GM21737 (cell line): ENCODE measurements around the gene STAT6.
"Not testable (repeated sequence)": the region's sequence is repeated elsewhere in the genome, so short reads cannot be mapped to it uniquely, and the experiment has no call there.

Experiments used
- ATAC-seq: cut with Tn5 transposase; IDR thresholded peaks from one replicate; pipeline ENCODE4 v1.9.1; 2021; ENCODE audit warnings: mild to moderate bottlenecking, moderate library complexity; ENCODE audit not compliant: unreplicated experiment

The STAT6 gene

GRCh38 chr12:57089271-57090245 lies 21.6 kb downstream of the STAT6 start:
- no peak for ATAC-seq

DNA sequence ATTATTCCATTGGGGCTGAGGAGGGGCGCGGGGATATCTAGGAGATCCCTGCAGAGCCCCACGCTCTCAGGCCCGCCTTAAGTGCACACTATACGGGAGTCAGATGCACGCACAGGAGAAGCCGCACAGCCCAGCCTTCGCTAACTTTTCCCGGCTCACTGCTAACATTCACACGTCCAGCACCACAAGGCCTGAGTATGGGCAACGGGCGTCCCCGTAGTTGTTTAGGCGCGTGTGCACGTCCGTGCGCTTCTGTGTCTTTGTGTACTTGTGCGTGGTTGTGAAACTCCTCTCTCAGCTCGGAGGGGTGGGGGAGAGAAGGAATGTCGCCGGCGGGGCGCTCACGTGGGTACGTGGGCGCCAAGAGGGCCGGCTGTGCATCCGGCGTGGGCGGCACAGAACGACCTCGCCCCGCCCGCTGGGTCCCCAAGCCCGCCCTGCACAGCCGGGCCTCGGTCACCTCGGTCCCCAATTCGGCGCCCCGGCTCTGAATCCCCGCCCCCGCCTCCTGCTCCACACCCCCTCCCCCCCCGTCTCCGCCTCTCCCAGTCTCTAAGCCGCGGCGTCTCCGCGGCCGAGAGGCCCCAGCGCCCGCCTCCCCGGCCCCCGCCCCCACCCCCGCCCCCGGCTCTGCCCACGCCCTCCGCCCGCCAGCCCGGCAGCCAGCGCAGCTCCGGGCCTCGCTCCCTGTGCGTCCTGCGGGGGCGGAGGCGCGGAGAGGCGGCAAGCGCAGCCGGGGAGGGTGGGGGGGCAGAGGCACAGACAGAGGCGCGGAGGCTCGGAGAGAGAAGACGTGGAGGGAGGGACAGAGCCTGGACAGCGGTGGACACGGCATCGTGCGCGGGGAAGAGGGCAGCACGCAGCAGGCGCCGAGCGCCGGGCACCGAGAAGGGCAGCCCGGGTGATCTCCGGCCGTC lies 22.6 kb downstream of the STAT6 start, which contains the start of gene NAB2:
NAB2 (plus strand) TSS at position 761 of the 917 bp plus-strand sequence. CDS start 158 bp downstream, outside the sequence.
- ATAC-seq, result peak; percentile 47

DNA sequence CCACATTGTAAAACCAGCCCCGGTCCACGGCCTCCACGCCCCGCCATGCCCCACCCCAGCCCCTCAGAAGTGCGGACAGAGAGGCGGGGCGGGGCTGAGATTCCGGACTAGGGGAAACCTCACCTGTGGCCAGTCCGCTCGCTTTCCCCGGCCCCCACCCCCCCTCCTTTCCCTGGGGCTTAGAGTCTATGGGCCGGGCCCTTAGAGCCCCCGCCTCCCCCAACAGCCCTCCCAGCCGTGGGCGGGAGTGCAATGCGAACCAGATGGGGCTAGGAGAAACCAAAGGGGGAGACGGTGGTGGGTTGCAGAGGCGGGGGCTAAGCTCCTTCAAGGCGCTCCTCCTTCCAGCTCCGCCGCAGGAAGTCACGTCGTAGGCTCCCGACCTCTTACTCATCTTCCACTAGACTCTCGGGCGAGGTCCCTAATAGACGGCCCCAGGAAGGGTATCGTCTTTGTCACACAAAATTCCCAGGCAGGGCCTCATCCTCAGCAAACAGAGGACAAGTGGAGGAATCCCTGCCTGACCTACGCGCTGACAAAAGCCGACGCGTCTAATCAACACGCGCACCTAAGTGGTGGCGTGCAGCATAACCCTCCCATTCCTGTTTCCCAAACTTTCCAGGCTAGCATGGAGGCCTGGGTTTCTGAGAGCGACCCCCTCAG lies 23.3 kb downstream of the STAT6 start:
- ATAC-seq, result peak; percentile 34

GRCh38 chr12:57087010-57087690 lies 24.0 kb downstream of the STAT6 start:
- peak; percentile 20 for ATAC-seq

- no peak for ATAC-seq
Measured at GRCh38 chr12:57086493-57087009, 24.6 kb downstream of the STAT6 start.

DNA sequence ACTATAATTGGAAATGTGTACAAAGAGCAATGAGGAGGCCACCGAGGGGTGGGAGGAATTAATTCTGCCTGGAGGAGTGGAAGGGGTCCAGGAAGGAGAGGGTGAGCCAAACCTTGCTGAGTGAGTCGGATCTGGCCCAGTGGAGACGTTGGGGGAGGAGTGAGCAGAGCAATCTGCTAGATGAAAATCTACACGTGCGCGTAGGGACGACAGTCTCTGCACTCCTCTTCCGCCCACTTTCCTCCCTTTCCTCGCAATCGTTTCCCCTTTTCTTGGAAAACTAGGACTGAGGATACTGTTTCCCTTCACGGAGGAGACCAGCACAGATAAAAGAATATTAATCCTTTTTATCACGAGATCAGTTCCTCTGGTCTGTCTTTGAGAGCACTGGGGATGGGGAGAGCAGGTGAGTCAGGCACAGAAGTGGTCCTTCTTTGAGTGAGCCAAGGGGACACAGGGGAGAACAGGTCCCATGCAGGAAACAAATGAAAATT lies 25.1 kb downstream of the STAT6 start:
- no peak for ATAC-seq

- no peak for ATAC-seq
Measured at GRCh38 chr12:57080855-57081254, 30.3 kb downstream of the STAT6 start.

- ATAC-seq, result no peak
Measured at GRCh38 chr12:57079821-57080220, 31.3 kb downstream of the STAT6 start.

GRCh38 chr12:57078519-57079404 lies 32.4 kb downstream of the STAT6 start, which contains the start of gene NEMP1:
TSS of gene NEMP1 (minus strand) at chr12:57078791. CDS start at chr12:57078745, 46 bp downstream.
- peak; percentile 97 for ATAC-seq

GRCh38 chr12:57073566-57074450 lies 37.4 kb downstream of the STAT6 start:
- ATAC-seq, result not testable (repeated sequence)

DNA sequence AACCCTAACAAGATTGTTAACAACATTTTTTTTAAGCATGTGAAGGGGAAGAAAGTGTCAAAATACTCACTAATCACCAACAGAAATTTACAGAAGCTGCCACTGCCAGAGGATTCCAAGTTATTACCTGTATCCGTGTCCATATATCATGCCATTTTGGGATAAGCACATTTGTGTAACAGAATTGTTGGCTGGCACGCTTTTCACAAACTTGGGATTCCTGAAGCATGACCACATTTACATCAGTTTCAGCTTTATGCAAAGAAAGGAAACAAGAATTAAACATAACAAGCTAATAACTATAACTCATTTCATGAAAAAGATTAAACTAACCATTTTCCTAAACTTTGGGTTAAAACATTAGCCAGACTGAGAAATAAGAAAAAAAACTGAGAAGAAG lies 38.5 kb downstream of the STAT6 start:
- ATAC-seq, result no peak

DNA sequence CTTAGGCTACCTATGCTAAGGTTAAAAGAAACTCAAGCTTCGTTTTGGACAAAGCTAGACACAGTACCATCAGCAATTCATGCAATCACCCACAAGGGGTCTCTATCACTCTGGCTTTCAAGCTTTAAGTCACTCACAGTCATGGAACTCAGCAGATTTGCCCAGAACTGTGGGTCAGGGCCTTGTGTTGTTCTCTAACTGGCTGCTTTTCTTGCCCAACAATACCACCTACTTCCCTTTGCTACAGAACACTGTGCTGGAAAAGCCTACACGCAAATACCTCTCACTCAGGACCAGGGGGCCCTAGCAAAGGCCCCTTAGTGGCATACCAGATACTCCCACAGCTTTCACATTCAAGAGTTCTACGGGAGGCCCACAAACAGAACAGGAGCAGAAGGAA lies 41.6 kb downstream of the STAT6 start:
- peak; percentile 77 for ATAC-seq

DNA sequence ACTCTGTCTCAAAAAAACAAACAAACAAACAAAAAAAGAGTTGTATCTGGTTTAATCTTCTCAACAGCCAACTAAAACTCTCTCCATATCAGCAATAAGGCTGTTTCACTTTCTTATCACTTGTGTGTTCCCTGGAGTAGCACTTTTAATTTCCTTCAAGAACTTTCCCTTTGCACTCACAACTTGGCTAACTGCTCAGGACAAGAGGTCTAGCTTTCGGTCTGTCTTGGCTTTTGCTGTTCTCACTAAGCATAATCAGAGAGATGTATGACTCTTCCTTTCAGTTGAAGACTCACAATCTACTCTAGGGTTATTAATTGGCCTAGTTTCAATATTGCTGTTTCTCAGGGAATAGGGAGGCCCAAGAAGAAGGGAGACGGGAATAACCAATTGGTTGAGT lies 44.9 kb downstream of the STAT6 start:
- no peak for ATAC-seq

- peak; percentile 77 for ATAC-seq
Measured at GRCh38 chr12:57063991-57064685, 47.0 kb downstream of the STAT6 start.

DNA sequence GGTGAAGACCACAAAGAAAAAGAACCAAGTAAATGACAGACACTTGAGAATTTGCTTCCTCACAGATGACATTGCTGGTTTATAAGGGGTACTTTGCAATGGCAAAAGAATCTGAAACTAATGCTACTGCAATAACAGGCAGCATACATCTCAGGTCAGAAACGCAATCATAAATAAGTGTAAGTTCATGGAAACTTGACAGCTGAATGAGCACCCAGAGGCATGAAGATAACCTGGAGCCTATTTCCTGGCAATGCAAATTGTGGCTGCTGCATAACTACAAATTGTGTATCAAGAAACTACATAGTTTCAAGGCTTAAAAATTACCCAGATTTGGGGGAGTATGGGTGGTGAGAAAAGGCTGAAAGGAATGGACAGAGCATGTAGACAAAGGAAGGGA lies 52.7 kb downstream of the STAT6 start:
- no peak for ATAC-seq

DNA sequence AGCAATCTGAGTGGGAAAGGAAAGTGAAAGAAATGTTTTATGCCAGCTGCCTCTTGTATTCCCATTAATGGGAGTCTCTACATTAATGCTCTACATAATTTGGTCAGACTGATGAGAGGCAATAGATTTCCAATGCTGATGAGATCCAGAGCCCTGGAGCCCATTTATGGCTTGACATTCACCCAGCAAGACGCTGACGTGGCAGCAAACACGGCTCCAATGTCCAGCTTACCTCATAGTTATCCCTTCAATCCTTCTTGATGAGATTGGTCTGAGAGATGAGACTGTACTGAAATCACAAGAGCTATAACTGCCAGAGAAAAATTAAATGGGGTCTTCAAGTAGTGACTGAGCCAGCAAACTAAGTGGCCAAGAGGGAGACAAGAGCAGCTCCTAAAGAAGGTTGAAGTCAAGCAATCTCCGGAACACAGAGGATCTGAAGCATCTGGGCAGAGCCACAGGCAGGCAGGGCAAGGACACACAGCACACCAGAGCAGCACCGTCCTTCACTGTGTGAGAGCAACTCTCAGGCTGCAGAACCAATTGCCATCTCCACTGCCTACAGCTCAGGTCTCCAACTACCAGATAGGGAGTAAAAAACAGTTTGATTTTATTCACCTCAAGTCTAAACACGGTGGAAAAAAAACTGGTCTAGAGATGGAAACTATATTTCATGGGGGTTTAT lies 54.0 kb downstream of the STAT6 start:
- no peak for ATAC-seq

GRCh38 chr12:57055824-57056223 lies 55.3 kb downstream of the STAT6 start:
- ATAC-seq, result no peak
